Peyer's patch (tissue), 4 donors: Measurements from ENCODE around the gene MYH3. TPM values are rescaled to one million over a fixed set of nuclear protein-coding genes. Genes with fewer than 3 reads are reported as not detected.
A peak's percentile ranks its signal among the peaks of the same experiment; 100 is the strongest.

Experiments
- DNase-seq, 3 donors: peaks; one replicate each; pipeline ENCODE4 v3.0.0-alpha.2; 2017 to 2019
- H3K27ac ChIP-seq, 4 donors: fragments of 200-600 bp; sonication (generic); one replicate each; pipeline ENCODE4 v1.5.1; 2016 to 2019
- H3K27me3 ChIP-seq, 2 donors: fragments of 200-600 bp; sonication (generic); one replicate each; pipeline ENCODE4 v1.5.1; 2019
- H3K36me3 ChIP-seq, 3 donors: fragments of 200-600 bp; sonication (generic); one replicate each; pipeline ENCODE4 v1.5.1; 2016 to 2019
- H3K4me1 ChIP-seq, 4 donors: fragments of 200-600 bp; sonication (generic); one replicate each; pipeline ENCODE4 v1.5.1; 2016 to 2019
- H3K4me3 ChIP-seq, 4 donors: fragments of 200-600 bp; sonication (generic); 1 replicate in 3 of 4; 2 replicates in 1 of 4; pipeline ENCODE4 v1.5.1; 2016 to 2019; ENCODE audit warnings: mild to moderate bottlenecking in 1 of 4
- H3K9me3 ChIP-seq, 4 donors: fragments of 200-600 bp; sonication (generic); one replicate each; pipeline ENCODE4 v1.5.1; 2016 to 2019; ENCODE audit warnings: mild to moderate bottlenecking in 1 of 4
- CTCF ChIP-seq, 6 experiments: fragments of 450-650 bp in 4 of 6; fragments of 200-600 bp in 2 of 6; sonication (generic) in 1 of 6; IDR thresholded peaks; one replicate each; pipeline ENCODE4 v1.5.1; 2017 to 2019; ENCODE audit warnings: antibody characterized with exemption in 6 of 6, mild to moderate bottlenecking in 3 of 6, moderate library complexity in 1 of 6
- POLR2A ChIP-seq, 2 donors: fragments of 450-650 bp; IDR thresholded peaks; one replicate each; pipeline ENCODE4 v1.5.1; 2017; ENCODE audit warnings: antibody characterized with exemption in 2 of 2, mild to moderate bottlenecking in 2 of 2, moderate library complexity in 2 of 2
- total RNA-seq, 4 donors: library from RNA; depleted of rRNA; stranded (reverse); fragments of >200 nt; gene quantifications; one replicate each; pipeline ENCODE4 v1.1.0, GENCODE V29; 2016

Gene MYH3
- total RNA-seq = 10 to 100 TPM in 2 of 4 donors, 1 to 10 TPM in 2; 3.7 to 32.2 (median 8.4) TPM

- Histone ChIP-seq H3K27ac (no peak within 1 kb of the TSS), H3K27me3 (no peaks in the 10 kb centered on the region), H3K9me3 (no peaks in the 10 kb centered on the region), H3K4me1 (no peaks in the 10 kb centered on the region), H3K36me3 (no peaks in the 10 kb centered on the region), H3K4me3 (no peak within 1 kb of the TSS)
- DNase-seq = no peak
- TF ChIP-seq CTCF (IDR thresholded peaks at IDR 0.05) = no peak
- no peak for TF ChIP-seq POLR2A (IDR thresholded peaks at IDR 0.05)
Observed at GRCh38 chr17:10657148-10657547, at the start of gene MYH3. MYH3 (minus strand) TSS chr17:10657309; CDS start chr17:10655064, 2,245 bp downstream.

DNA sequence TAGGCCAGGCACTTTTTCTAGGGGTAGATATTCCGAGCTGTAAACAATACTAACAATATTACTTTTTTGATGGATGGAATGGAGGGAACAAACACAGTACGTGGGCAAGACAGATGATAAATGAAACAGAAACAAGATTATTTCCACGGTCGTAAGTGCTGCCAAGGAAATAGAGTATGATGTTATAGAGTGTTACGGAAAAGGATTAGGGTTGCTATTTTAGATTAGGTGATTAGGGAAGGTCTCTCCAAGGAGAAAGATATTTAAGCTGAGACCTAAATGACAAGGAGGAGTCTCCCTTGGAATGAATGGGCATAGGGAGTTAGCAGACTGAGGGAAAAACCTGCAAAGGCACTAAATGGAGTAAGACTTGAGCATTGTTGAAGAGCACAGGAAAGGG, 48.6 kb upstream of the MYH3 start:
- Histone ChIP-seq H3K4me3 (no peak overlapping the region), H3K27ac (no peak overlapping the region), H3K27me3 (no peaks in the 10 kb centered on the region), H3K4me1 (no peaks in the 10 kb centered on the region), H3K9me3 (no peaks in the 10 kb centered on the region), H3K36me3 (peaks cover 0 to 57% (median 0%) of the 10 kb centered on the region in 3 donors)
- DNase-seq = no peak
- TF ChIP-seq POLR2A (IDR thresholded peaks at IDR 0.05) (no peak), CTCF (IDR thresholded peaks at IDR 0.05) (no peak)

- Histone ChIP-seq H3K27ac (no peak overlapping the region), H3K9me3 (no peaks in the 10 kb centered on the region), H3K36me3 (peaks cover 0 to 28% (median 0%) of the 10 kb centered on the region in 3 donors), H3K27me3 (no peaks in the 10 kb centered on the region), H3K4me3 (no peak overlapping the region), H3K4me1 (peaks cover 0 to 10% (median 3%) of the 10 kb centered on the region in 4 donors)
- no peak for DNase-seq
- TF ChIP-seq POLR2A (IDR thresholded peaks at IDR 0.05) (no peak), CTCF (IDR thresholded peaks at IDR 0.05) (no peak)
Observed at GRCh38 chr17:10702574-10702973, 45.5 kb upstream of the MYH3 start.

GRCh38 chr17:10699856-10700255, 42.7 kb upstream of the MYH3 start:
- H3K36me3 ChIP-seq = peaks cover 0 to 8% (median 0%) of the 10 kb centered on the region in 3 donors
- H3K27me3 ChIP-seq = no peaks in the 10 kb centered on the region
- peaks cover 0 to 18% (median 6%) of the 10 kb centered on the region in 4 donors for H3K4me1 ChIP-seq
- DNase-seq = peak in 1 of 3 donors; percentile 45
- no peak for TF ChIP-seq POLR2A (IDR thresholded peaks at IDR 0.05)
- TF ChIP-seq CTCF (IDR thresholded peaks at IDR 0.05) = no peak
- H3K4me3 ChIP-seq = no peak overlapping the region
- H3K9me3 ChIP-seq = no peaks in the 10 kb centered on the region
- peak overlapping the region in 2 of 4 donors; percentile 94 to 97 for H3K27ac ChIP-seq

DNA sequence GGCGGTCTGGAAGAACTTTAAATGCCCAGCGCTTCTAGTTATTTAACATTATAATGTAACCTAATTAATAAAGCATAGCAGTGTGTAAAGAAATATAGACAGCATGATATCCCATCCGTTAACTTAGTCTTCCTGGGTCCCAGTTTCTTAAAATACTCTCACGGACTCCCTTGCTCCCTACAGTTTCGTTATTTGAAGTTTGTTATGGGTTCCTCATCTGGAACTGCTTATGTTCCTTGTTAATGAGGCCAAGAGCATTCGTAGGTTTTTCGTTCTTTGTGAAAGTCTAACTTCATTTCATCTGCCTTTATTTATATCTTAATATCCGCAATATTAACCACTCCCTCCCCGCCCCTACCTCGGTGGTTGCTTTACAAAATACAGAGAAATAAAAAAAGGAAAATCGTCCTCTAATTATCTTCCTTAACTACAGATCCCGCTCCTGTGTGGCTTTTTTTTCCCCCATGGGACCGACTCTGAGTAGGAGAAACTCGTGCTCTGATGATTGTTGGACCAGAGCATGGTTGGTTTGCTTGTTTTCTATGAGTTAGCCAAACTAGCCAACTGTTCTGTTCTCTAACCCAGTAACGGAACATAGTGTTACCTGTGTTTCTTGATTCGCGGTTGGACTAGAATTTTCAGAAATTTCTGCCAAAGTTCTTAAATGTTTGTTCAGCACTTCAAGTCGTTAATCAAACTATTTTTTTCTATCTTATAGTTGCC, 41.1 kb upstream of the MYH3 start:
- H3K36me3 ChIP-seq = peaks cover 0 to 19% (median 3%) of the 10 kb centered on the region in 3 donors
- DNase-seq = peak in 1 of 3 donors; percentile 26
- no peaks in the 10 kb centered on the region for H3K9me3 ChIP-seq
- peaks cover 0 to 18% (median 6%) of the 10 kb centered on the region in 4 donors for H3K4me1 ChIP-seq
- TF ChIP-seq POLR2A (IDR thresholded peaks at IDR 0.05) = no peak
- no peak for TF ChIP-seq CTCF (IDR thresholded peaks at IDR 0.05)
- H3K27me3 ChIP-seq = no peaks in the 10 kb centered on the region
- H3K27ac ChIP-seq = peak overlapping the region; percentile 94 to 97 (median 96)
- peak overlapping the region; percentile 73 to 99 (median 92) for H3K4me3 ChIP-seq
